ENCODE data around the gene LGALS7. TPM values are rescaled to one million over a fixed set of nuclear protein-coding genes. Genes with fewer than 3 reads are reported as not detected.
"Not testable (repeated sequence)": the region's sequence is repeated elsewhere in the genome, so short reads cannot be mapped to it uniquely, and the experiment has no call there.

LGALS7 gene
- total and polyA plus RNA-seq, 2 of the 8 experiments (the other 6 are each of a cell fraction or from before 2014, with no cell fraction given): 0.32 TPM; not detected in 1

GRCh38 chr19:38807374-38808098 lies 34.2 kb upstream of the LGALS7 start:
- DNase-seq (ENCODE audit: low read depth in 1 of 2, low spot score in 2 of 2); H3K79me1 ChIP-seq (ENCODE audit: low read depth, low read length); H3K4ac ChIP-seq (replicated peaks; ENCODE audit: insufficient read length, low read depth, low read length); H4K91ac ChIP-seq (replicated peaks; ENCODE audit: insufficient read length, low read length); CTCF ChIA-PET (ENCODE audit: partially characterized antibody); H2BK15ac ChIP-seq (ENCODE audit: low read length); H3K14ac ChIP-seq (ENCODE audit: insufficient read length); H2AFZ ChIP-seq (ENCODE audit: low read length); H4K5ac ChIP-seq (ENCODE audit: insufficient read length, low read depth, low read length); H3K27me3 ChIP-seq (replicated peaks in 1 of 4; ENCODE audit: control insufficient read depth in 3 of 4, extremely low read depth in 1 of 4, insufficient read depth in 3 of 4, low read length in 3 of 4); FAIRE-seq; H3K23ac ChIP-seq (ENCODE audit: insufficient read length); H2BK12ac ChIP-seq (ENCODE audit: low read depth, low read length); H2BK120ac ChIP-seq (replicated peaks; ENCODE audit: low read depth, low read length); H3K18ac ChIP-seq (ENCODE audit: extremely low read depth, low read length); H4K8ac ChIP-seq (ENCODE audit: extremely low read depth, insufficient read depth, low read length); H3K4me2 ChIP-seq (ENCODE audit: insufficient read depth in 1 of 2, low read depth in 2 of 2, low read length in 2 of 2); H3K4me1 ChIP-seq (replicated peaks in 1 of 4; ENCODE audit: control insufficient read depth in 3 of 4, insufficient read depth in 4 of 4, low read length in 3 of 4); H3K23me2 ChIP-seq (ENCODE audit: low read depth, low read length); H2BK20ac ChIP-seq (ENCODE audit: low read length); H4K20me1 ChIP-seq (replicated peaks in 1 of 2; ENCODE audit: control insufficient read depth in 1 of 2, insufficient read depth in 2 of 2, low read length in 2 of 2); H3K56ac ChIP-seq (replicated peaks; ENCODE audit: insufficient read length, low read depth, low read length); H3K27ac ChIP-seq (ENCODE audit: low read depth, low read length); H2BK5ac ChIP-seq (ENCODE audit: low read depth, low read length); H3K79me2 ChIP-seq (ENCODE audit: control insufficient read depth in 1 of 2, insufficient read depth in 2 of 2, low read length in 2 of 2); H3K9ac ChIP-seq (replicated peaks in 1 of 4; ENCODE audit: extremely low read depth in 1 of 4, low read depth in 3 of 4, low read length in 3 of 4); H2AK5ac ChIP-seq (ENCODE audit: low read depth, low read length); H3K9me3 ChIP-seq (ENCODE audit: insufficient read depth in 2 of 2, low read depth in 1 of 2, low read length in 1 of 2); H3K4me3 ChIP-seq (ENCODE audit: extremely low read depth in 1 of 4, insufficient read depth in 2 of 4, low read depth in 3 of 4, low read length in 4 of 4); H3K36me3 ChIP-seq (ENCODE audit: control insufficient read depth in 2 of 4, insufficient read depth in 4 of 4, low read length in 3 of 4): not testable (repeated sequence)
- 95% methylated on average over 16 of the region's 18 CpGs; no CpG with 5 or more reads in 1 of the 2 experiments for WGBS, 2 experiments (ENCODE audit: extremely low coverage in 1 of 2, insufficient coverage in 1 of 2, insufficient read length in 1 of 2, insufficient replicate concordance in 2 of 2, low coverage in 1 of 2, low lambda C conversion rate in 2 of 2, missing lambda C conversion rate in 1 of 2)
- POLR2A ChIA-PET (ENCODE audit: partially characterized antibody): interaction anchor here (0.7 kb wide), 1 partner anchor 26 kb away, joined by 3 read pairs; no protein-coding TSS in a partner anchor

Data from H1 (cell line).